Spleen (tissue), 7 donors: ENCODE measurements around the gene DNAJA2.

Experiments
- POLR2A ChIP-seq, 3 donors: fragments of 450-650 bp; IDR thresholded peaks; one replicate each; pipeline ENCODE4 v1.5.1; 2017; ENCODE audit warnings: antibody characterized with exemption in 3 of 3, mild to moderate bottlenecking in 1 of 3
- POLR2AphosphoS5 ChIP-seq, 3 donors: sonication (generic); formaldehyde crosslinking; IDR thresholded peaks; one replicate each; pipeline ENCODE4 v1.5.1; 2017; ENCODE audit warnings: antibody characterized with exemption in 3 of 3
- TF ChIP-seq, protein P1 (sequence below), 11 experiments: fragments of 200-600 bp in 7 of 11; fragments of 450-650 bp in 4 of 11; sonication (generic) in 4 of 11; IDR thresholded peaks in 8 of 11; conservative IDR thresholded peaks in 3 of 11; 1 replicate in 7 of 11; 2 replicates in 4 of 11; pipeline versions ENCODE4 v1.4.0 to v1.8.0; 2016 to 2021; ENCODE audit warnings: antibody characterized with exemption in 11 of 11, inconsistent platforms in 4 of 11, mild to moderate bottlenecking in 1 of 11
- donor health status: DM: no; HTN: no; CAD: no; lungs with moderate emphysema.
- donor health status: DM: no; HTN: no; CAD: no.
- donor health status: DM: no; HTN: no; CAD: no.

DNA sequence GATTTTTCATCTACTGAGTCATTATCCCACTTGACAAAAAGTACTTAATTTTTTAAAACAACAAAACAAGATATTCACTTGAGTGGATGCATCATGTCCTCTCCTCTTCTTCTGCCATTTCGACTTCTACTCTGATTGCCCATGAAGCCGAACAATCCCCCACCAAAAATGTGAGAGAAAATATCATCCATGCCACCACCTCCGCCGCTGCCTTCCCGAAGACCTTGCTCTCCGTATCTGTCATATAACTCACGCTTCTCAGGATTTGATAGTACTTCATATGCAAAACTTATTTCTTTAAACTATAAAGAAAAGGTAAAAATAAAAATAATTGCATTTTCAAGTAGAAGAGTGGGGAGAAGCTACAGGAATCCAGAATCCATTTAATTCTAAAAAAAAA, 2.2 kb downstream of the DNAJA2 start:
- TF ChIP-seq POLR2AphosphoS5 (IDR thresholded peaks at IDR 0.05) = no peak
- TF ChIP-seq, protein P1, sequence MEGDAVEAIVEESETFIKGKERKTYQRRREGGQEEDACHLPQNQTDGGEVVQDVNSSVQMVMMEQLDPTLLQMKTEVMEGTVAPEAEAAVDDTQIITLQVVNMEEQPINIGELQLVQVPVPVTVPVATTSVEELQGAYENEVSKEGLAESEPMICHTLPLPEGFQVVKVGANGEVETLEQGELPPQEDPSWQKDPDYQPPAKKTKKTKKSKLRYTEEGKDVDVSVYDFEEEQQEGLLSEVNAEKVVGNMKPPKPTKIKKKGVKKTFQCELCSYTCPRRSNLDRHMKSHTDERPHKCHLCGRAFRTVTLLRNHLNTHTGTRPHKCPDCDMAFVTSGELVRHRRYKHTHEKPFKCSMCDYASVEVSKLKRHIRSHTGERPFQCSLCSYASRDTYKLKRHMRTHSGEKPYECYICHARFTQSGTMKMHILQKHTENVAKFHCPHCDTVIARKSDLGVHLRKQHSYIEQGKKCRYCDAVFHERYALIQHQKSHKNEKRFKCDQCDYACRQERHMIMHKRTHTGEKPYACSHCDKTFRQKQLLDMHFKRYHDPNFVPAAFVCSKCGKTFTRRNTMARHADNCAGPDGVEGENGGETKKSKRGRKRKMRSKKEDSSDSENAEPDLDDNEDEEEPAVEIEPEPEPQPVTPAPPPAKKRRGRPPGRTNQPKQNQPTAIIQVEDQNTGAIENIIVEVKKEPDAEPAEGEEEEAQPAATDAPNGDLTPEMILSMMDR (IDR thresholded peaks at IDR 0.05 in 8 of 11, conservative IDR thresholded peaks at IDR 0.05 in 3 of 11) = no peak
- TF ChIP-seq POLR2A (IDR thresholded peaks at IDR 0.05) = no peak
